Mesodermal cell (in vitro differentiated cells): Measurements from ENCODE around the gene IZUMO3.

ENCODE experiments used
- H3K27ac ChIP-seq: 2 replicates; pipeline ENCODE4 v1.7.0; 2013; ENCODE audit warnings: mild to moderate bottlenecking, low read depth, low read length, moderate library complexity; ENCODE audit not compliant: severe bottlenecking
- H3K36me3 ChIP-seq: 2 replicates; pipeline ENCODE4 v1.7.1; 2013; ENCODE audit warnings: mild to moderate bottlenecking, low read length, moderate library complexity; ENCODE audit not compliant: control insufficient read depth, insufficient read depth
- H3K4me1 ChIP-seq: one replicate; pipeline ENCODE4 v1.7.1; 2013; ENCODE audit warnings: mild to moderate bottlenecking, low read length; ENCODE audit not compliant: insufficient read depth, control insufficient read depth, poor library complexity, severe bottlenecking
- H3K4me3 ChIP-seq: 2 replicates; pipeline ENCODE4 v1.7.0; 2013; ENCODE audit warnings: low read length, control low read depth, mild to moderate bottlenecking; ENCODE audit not compliant: insufficient read depth, poor library complexity, severe bottlenecking; ENCODE audit errors: extremely low read depth
- H3K9me3 ChIP-seq: 2 replicates; pipeline ENCODE4 v1.7.1; 2013; ENCODE audit warnings: mild to moderate bottlenecking, low read length, moderate library complexity; ENCODE audit not compliant: control insufficient read depth
- WGBS, 2 experiments: methylation state at CpG; one replicate each; pipeline ENCODE4 v1.1.5; 2013; ENCODE audit warnings: missing lambda C conversion rate in 2 of 2; ENCODE audit not compliant: insufficient coverage in 2 of 2; 5-methylcytosine and 5-hydroxymethylcytosine counted together

Gene IZUMO3

DNA sequence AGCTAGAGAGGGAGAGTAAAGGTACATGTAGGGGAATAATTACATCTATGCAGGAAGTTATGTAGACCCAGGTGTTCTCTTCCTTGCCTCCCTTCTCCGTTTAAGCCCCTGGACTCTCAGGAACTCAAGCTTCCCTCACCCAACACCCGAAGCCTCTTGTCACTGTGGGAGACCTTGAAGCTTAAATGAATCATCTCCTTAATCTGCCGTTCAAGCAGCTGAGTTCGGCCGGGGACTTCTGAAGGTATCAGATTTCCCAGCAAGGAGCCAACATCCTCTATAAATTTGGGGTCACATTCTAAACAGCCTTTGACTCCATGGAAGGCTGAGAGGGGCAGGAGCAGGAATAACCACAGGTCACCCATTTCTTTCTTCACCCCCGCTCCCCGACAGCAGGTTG is 412 bp downstream of the IZUMO3 start:
- H3K9me3 ChIP-seq: no peaks in the 10 kb centered on the region
- no peaks in the 10 kb centered on the region for H3K4me1 ChIP-seq
- no peak overlapping the region for H3K27ac ChIP-seq
- H3K4me3 ChIP-seq: no peak overlapping the region
- WGBS, 2 experiments: 60 to 76% methylated on average over 4 to 7 of the region's 7 CpGs
- no peaks in the 10 kb centered on the region for H3K36me3 ChIP-seq

- 100% methylated on average over 2 of the region's 2 CpGs; no CpG with 5 or more reads in 1 of the 2 experiments for WGBS, 2 experiments
- Histone ChIP-seq H3K4me1 (no peaks in the 10 kb centered on the region), H3K36me3 (no peaks in the 10 kb centered on the region), H3K4me3 (no peak overlapping the region), H3K9me3 (no peaks in the 10 kb centered on the region), H3K27ac (no peak overlapping the region)
Measured at GRCh38 chr9:24518545-24518944, 27.2 kb downstream of the IZUMO3 start.

- no peaks in the 10 kb centered on the region for H3K36me3 ChIP-seq
- no peak overlapping the region for H3K27ac ChIP-seq
- H3K9me3 ChIP-seq: no peaks in the 10 kb centered on the region
- no peaks in the 10 kb centered on the region for H3K4me1 ChIP-seq
- WGBS, 2 experiments: 90 to 100% methylated on average over 1 to 3 of the region's 3 CpGs
- H3K4me3 ChIP-seq: no peak overlapping the region
Measured at GRCh38 chr9:24516463-24516862, 29.2 kb downstream of the IZUMO3 start.

- peaks cover 18% of the 10 kb centered on the region for H3K9me3 ChIP-seq
- H3K27ac ChIP-seq: no peak overlapping the region
- 80 to 97% methylated on average over 3 of the region's 3 CpGs for WGBS, 2 experiments
- H3K4me3 ChIP-seq: no peak overlapping the region
- H3K4me1 ChIP-seq: no peaks in the 10 kb centered on the region
- H3K36me3 ChIP-seq: no peaks in the 10 kb centered on the region
Measured at GRCh38 chr9:24509850-24510249, 35.8 kb downstream of the IZUMO3 start.

DNA sequence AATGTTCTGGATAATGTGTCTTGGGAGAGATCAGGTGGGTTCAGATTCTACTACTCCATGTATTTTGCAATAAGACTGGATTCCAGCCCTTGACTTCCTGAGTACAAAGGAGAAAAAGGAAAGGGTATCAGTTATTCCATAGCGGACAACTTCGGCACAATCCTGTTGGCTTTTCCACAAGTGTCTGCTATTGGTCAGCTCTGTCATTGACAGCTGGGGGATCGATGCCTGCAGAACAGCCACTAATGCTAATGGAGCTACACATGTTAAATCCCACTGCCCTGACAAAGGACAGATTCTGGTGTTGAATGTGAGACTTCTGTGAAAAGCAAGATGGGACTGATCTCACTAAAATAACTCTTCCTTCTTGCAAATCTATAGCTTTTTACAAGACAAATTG is 41.2 kb downstream of the IZUMO3 start:
- H3K4me3 ChIP-seq: no peak overlapping the region
- no peak overlapping the region for H3K27ac ChIP-seq
- H3K4me1 ChIP-seq: no peaks in the 10 kb centered on the region
- 90% methylated on average over 2 to 3 of the region's 3 CpGs for WGBS, 2 experiments
- no peaks in the 10 kb centered on the region for H3K36me3 ChIP-seq
- peaks cover under 1% of the 10 kb centered on the region for H3K9me3 ChIP-seq

DNA sequence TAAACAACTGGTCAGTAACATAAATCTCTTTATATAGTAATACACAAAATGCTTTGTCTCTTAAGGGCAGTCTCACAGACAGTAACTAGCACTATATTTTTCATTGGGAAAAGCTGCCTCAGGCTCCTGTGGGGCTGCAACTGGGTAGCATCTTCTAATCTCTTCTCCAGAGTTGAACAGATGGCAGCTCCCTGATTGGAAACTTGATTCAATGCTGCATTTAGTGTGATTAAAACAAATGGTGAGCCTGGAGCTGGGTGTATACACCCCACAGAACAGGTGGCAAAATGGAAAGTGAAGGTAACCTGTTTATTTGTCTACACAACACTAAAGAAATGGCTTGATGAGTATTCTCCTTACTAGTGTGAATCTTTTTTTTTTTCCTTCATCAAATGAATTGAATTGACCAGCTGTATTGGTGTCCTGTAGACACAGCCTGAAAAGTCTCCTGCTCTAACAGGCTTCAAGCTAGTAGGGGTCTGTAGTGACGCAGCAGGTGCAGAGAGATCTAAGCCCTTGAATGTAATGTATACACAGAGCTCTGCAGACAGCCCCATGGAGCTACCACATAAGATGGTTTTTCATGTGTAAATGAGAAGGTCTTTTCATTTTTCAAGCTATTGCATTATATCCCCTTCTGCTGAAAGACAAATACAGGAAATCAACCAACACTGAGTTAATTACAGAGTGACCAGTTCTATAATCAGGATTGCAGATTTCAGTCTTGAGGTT is 43.3 kb downstream of the IZUMO3 start:
- WGBS, 2 experiments: 33 to 86% methylated on average over 1 of the region's 1 CpG
- no peak overlapping the region for H3K4me3 ChIP-seq
- no peaks in the 10 kb centered on the region for H3K9me3 ChIP-seq
- no peak overlapping the region for H3K27ac ChIP-seq
- H3K36me3 ChIP-seq: no peaks in the 10 kb centered on the region
- H3K4me1 ChIP-seq: peaks cover 3% of the 10 kb centered on the region

- Histone ChIP-seq H3K4me3 (no peak overlapping the region), H3K9me3 (no peaks in the 10 kb centered on the region)
- WGBS, 2 experiments: 78% methylated on average over 1 of the region's 3 CpGs; no CpG with 5 or more reads in 1 of the 2 experiments
Measured at GRCh38 chr9:24500761-24501160, 44.9 kb downstream of the IZUMO3 start.

DNA sequence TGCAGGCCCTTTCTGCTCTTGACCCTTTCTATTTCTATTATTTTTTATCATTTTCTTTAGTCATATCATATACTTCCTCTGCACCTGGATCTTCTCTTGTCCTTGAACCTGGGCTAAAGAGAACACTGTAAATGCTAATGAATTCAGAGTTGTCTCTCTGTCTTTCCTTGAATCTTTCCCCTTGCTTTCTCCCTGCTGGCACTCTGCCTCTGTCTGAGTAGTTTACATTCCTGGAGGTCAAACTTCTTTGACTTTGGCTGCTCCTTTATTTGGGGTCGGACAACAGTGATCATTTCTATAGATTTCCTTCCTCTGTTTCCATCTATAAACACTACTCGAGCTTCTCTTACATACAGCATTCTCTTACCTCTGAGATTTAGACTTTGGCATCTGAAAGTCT is 47.1 kb downstream of the IZUMO3 start:
- Histone ChIP-seq H3K4me1 (peaks cover 3% of the 10 kb centered on the region), H3K9me3 (no peaks in the 10 kb centered on the region), H3K36me3 (no peaks in the 10 kb centered on the region), H3K4me3 (no peak overlapping the region), H3K27ac (no peak overlapping the region)
- 30 to 54% methylated on average over 1 to 2 of the region's 2 CpGs for WGBS, 2 experiments

More at GRCh38 chr9:24500761-24501160, 44.9 kb downstream of the IZUMO3 start:
- Histone ChIP-seq H3K36me3 (no peaks in the 10 kb centered on the region), H3K27ac (no peak overlapping the region), H3K4me1 (peaks cover 3% of the 10 kb centered on the region)

- WGBS, 2 experiments: 13% methylated on average over 1 of the region's 4 CpGs; no CpG with 5 or more reads in 1 of the 2 experiments
Measured at GRCh38 chr9:24497671-24498070, 48.0 kb downstream of the IZUMO3 start.

More at GRCh38 chr9:24497671-24498070, 48.0 kb downstream of the IZUMO3 start:
- Histone ChIP-seq H3K9me3 (no peaks in the 10 kb centered on the region), H3K4me3 (no peak overlapping the region), H3K27ac (no peak overlapping the region), H3K36me3 (no peaks in the 10 kb centered on the region), H3K4me1 (peaks cover 3% of the 10 kb centered on the region)
